Measurements from ENCODE around the gene SPCS2.

SPCS2 gene

GRCh38 chr11:74937696-74938475 lies 11.2 kb upstream of the SPCS2 start:
- no peak overlapping the region for H2AK5ac ChIP-seq (ENCODE audit: low read length)
- no peak overlapping the region for H3K27ac ChIP-seq (ENCODE audit: low read depth, low read length)
- H2BK12ac ChIP-seq (ENCODE audit: low read length), result no peak overlapping the region
- H3K4me2 ChIP-seq (ENCODE audit: low read length), result no peak overlapping the region
- H4K8ac ChIP-seq (ENCODE audit: low read depth, low read length), result no peak overlapping the region
- H3K27me3 ChIP-seq (ENCODE audit: insufficient read depth, low read length), result no peaks in the 10 kb centered on the region
- no peak overlapping the region for H3K4me3 ChIP-seq (ENCODE audit: low read depth, low read length)
- H4K91ac ChIP-seq (ENCODE audit: low read depth, low read length), result no peak overlapping the region
- no peak overlapping the region for H4K12ac ChIP-seq (ENCODE audit: low read depth, low read length)
- H3K4ac ChIP-seq (ENCODE audit: low read depth, low read length), result no peak overlapping the region
- WGBS (ENCODE audit: extremely low coverage, insufficient coverage, insufficient read length), result no CpG with 5 or more reads among the region's 5 CpGs
- no peaks in the 10 kb centered on the region for H3K79me2 ChIP-seq (ENCODE audit: control insufficient read depth, insufficient read depth, low read length, poor library complexity)
- no peak overlapping the region for H2BK5ac ChIP-seq (ENCODE audit: low read depth, low read length, poor library complexity)
- H2BK120ac ChIP-seq (ENCODE audit: insufficient read depth, low read length, poor library complexity), result no peak overlapping the region
- no peak overlapping the region for H3K14ac ChIP-seq (ENCODE audit: low read length)
- H3K9ac ChIP-seq (ENCODE audit: low read length), result no peak overlapping the region
- H3K79me1 ChIP-seq (ENCODE audit: low read length), result no peaks in the 10 kb centered on the region
- no peak overlapping the region for H3K18ac ChIP-seq (ENCODE audit: low read length)
- H2AFZ ChIP-seq (ENCODE audit: insufficient read depth, low read length, poor library complexity), result no peak overlapping the region
- H3K23ac ChIP-seq (ENCODE audit: low read length), result no peak overlapping the region
- H3K4me1 ChIP-seq (ENCODE audit: control insufficient read depth in 1 of 2, insufficient read depth in 2 of 2, low read length in 2 of 2), result no peaks in the 10 kb centered on the region
- H3K9me3 ChIP-seq (ENCODE audit: insufficient read depth, low read depth, low read length), result no peaks in the 10 kb centered on the region
- peaks cover 4 to 8% of the 10 kb centered on the region in 2 experiments for H3K36me3 ChIP-seq (ENCODE audit: control insufficient read depth in 1 of 2, insufficient read depth in 2 of 2, low read length in 2 of 2)
- no peak for DNase-seq

GRCh38 chr11:74941492-74941891 lies 7.6 kb upstream of the SPCS2 start:
- Histone ChIP-seq H3K9ac (ENCODE audit: low read length) (no peak overlapping the region), H2AFZ (ENCODE audit: insufficient read depth, low read length, poor library complexity) (no peak overlapping the region), H3K4me2 (ENCODE audit: low read length) (no peak overlapping the region), H4K8ac (ENCODE audit: low read depth, low read length) (no peak overlapping the region), H2BK5ac (ENCODE audit: low read depth, low read length, poor library complexity) (no peak overlapping the region), H3K36me3 (ENCODE audit: control insufficient read depth in 1 of 2, insufficient read depth in 2 of 2, low read length in 2 of 2) (peaks cover 2 to 3% of the 10 kb centered on the region in 2 experiments), H2BK120ac (ENCODE audit: insufficient read depth, low read length, poor library complexity) (no peak overlapping the region), H3K27me3 (ENCODE audit: insufficient read depth, low read length) (no peaks in the 10 kb centered on the region), H3K23ac (ENCODE audit: low read length) (no peak overlapping the region), H3K79me2 (ENCODE audit: control insufficient read depth, insufficient read depth, low read length, poor library complexity) (no peaks in the 10 kb centered on the region), H3K18ac (ENCODE audit: low read length) (no peak overlapping the region), H2AK5ac (ENCODE audit: low read length) (no peak overlapping the region), H3K4ac (ENCODE audit: low read depth, low read length) (no peak overlapping the region), H3K27ac (ENCODE audit: low read depth, low read length) (no peak overlapping the region), H3K79me1 (ENCODE audit: low read length) (no peaks in the 10 kb centered on the region), H3K4me1 (ENCODE audit: control insufficient read depth in 1 of 2, insufficient read depth in 2 of 2, low read length in 2 of 2) (no peaks in the 10 kb centered on the region), H4K91ac (ENCODE audit: low read depth, low read length) (no peak overlapping the region), H3K9me3 (ENCODE audit: insufficient read depth, low read depth, low read length) (no peaks in the 10 kb centered on the region), H3K4me3 (ENCODE audit: low read depth, low read length) (no peak overlapping the region), H4K12ac (ENCODE audit: low read depth, low read length) (no peak overlapping the region), H2BK12ac (ENCODE audit: low read length) (no peak overlapping the region), H3K14ac (ENCODE audit: low read length) (no peak overlapping the region)
- no peak for DNase-seq

DNA sequence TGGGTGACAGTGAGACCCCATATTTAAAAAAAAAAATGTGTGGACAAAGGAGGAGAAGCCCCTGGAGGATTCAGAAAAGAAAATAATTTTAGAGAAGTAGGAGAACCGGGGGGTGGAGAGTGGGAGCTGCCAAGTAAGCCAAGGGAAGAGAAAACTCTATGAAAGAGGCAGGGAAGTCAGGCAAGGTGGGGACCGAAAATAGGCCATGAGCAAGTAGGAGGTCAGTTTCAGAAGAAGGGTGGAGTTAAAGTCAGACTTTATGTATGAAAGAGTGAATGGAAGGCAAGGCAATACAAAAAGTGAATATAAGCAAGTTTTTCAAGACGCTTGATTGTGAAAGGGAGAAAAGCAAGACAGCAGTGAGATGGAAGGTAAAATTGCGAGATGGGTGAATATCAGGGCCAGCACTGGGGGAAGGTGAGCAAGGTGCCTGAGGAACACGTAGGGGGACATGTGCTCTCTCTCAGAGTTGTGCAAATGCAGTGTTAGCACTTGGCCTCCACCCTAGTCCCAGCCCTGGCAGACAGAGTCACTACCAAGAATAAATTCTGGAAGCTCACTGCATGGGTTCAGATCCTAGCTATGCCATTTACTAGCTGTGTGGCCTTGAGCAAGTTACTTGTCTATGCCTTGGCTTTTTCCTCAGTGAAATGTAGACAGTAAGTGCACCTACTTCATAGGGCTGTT lies 6.8 kb upstream of the SPCS2 start:
- Histone ChIP-seq H3K36me3 (ENCODE audit: control insufficient read depth in 1 of 2, insufficient read depth in 2 of 2, low read length in 2 of 2) (no peaks in the 10 kb centered on the region), H2BK120ac (ENCODE audit: insufficient read depth, low read length, poor library complexity) (no peak overlapping the region), H3K23ac (ENCODE audit: low read length) (no peak overlapping the region), H3K27ac (ENCODE audit: low read depth, low read length) (no peak overlapping the region), H3K9ac (ENCODE audit: low read length) (no peak overlapping the region), H2BK12ac (ENCODE audit: low read length) (no peak overlapping the region), H2AFZ (ENCODE audit: insufficient read depth, low read length, poor library complexity) (no peak overlapping the region), H3K14ac (ENCODE audit: low read length) (no peak overlapping the region), H4K91ac (ENCODE audit: low read depth, low read length) (no peak overlapping the region), H3K4me3 (ENCODE audit: low read depth, low read length) (no peak overlapping the region), H3K27me3 (ENCODE audit: insufficient read depth, low read length) (no peaks in the 10 kb centered on the region), H2AK5ac (ENCODE audit: low read length) (no peak overlapping the region), H3K79me1 (ENCODE audit: low read length) (no peaks in the 10 kb centered on the region), H3K18ac (ENCODE audit: low read length) (no peak overlapping the region), H2BK5ac (ENCODE audit: low read depth, low read length, poor library complexity) (no peak overlapping the region), H3K9me3 (ENCODE audit: insufficient read depth, low read depth, low read length) (no peaks in the 10 kb centered on the region), H4K8ac (ENCODE audit: low read depth, low read length) (no peak overlapping the region), H3K79me2 (ENCODE audit: control insufficient read depth, insufficient read depth, low read length, poor library complexity) (no peaks in the 10 kb centered on the region), H3K4ac (ENCODE audit: low read depth, low read length) (no peak overlapping the region), H3K4me1 (ENCODE audit: control insufficient read depth in 1 of 2, insufficient read depth in 2 of 2, low read length in 2 of 2) (no peaks in the 10 kb centered on the region), H4K12ac (ENCODE audit: low read depth, low read length) (no peak overlapping the region), H3K4me2 (ENCODE audit: low read length) (no peak overlapping the region)
- DNase-seq, result no peak
- WGBS (ENCODE audit: extremely low coverage, insufficient coverage, insufficient read length), result no CpG with 5 or more reads among the region's 5 CpGs

DNA sequence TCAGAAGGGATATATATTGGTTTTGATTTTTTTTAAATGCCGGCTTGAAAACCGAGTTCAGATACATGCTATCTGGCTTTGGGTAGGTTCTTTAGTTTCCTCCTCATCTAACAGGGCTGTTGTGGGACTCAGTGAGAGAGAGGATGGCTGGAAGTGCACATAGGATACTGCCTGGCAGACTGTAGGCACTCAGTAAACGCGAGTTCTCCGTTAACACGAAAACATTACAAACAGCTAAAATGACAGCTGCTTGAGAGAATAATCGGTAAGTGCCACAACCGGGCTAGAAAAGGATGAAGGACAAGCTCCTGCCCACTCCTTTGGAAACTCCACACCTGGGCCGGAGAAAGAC lies 544 bp upstream of the SPCS2 start:
- Histone ChIP-seq H3K36me3 (ENCODE audit: control insufficient read depth in 1 of 2, insufficient read depth in 2 of 2, low read length in 2 of 2) (no peaks in the 10 kb centered on the region), H2BK5ac (ENCODE audit: low read depth, low read length, poor library complexity) (peak overlapping the region; percentile 8), H3K4me2 (ENCODE audit: low read length) (peak overlapping the region; percentile 67), H2BK12ac (ENCODE audit: low read length) (no peak overlapping the region), H3K18ac (ENCODE audit: low read length) (peak overlapping the region; percentile 49), H3K79me1 (ENCODE audit: low read length) (peaks cover 10% of the 10 kb centered on the region), H2BK120ac (ENCODE audit: insufficient read depth, low read length, poor library complexity) (peak overlapping the region; percentile 21), H3K4me1 (ENCODE audit: control insufficient read depth in 1 of 2, insufficient read depth in 2 of 2, low read length in 2 of 2) (peaks cover 0 to 7% of the 10 kb centered on the region in 2 experiments), H3K23ac (ENCODE audit: low read length) (no peak overlapping the region), H3K9ac (ENCODE audit: low read length) (peak overlapping the region; percentile 67), H3K27me3 (ENCODE audit: insufficient read depth, low read length) (no peaks in the 10 kb centered on the region), H3K4me3 (ENCODE audit: low read depth, low read length) (peak overlapping the region; percentile 81), H3K9me3 (ENCODE audit: insufficient read depth, low read depth, low read length) (no peaks in the 10 kb centered on the region), H3K27ac (ENCODE audit: low read depth, low read length) (no peak overlapping the region), H4K91ac (ENCODE audit: low read depth, low read length) (no peak overlapping the region), H2AK5ac (ENCODE audit: low read length) (no peak overlapping the region), H3K79me2 (ENCODE audit: control insufficient read depth, insufficient read depth, low read length, poor library complexity) (peaks cover 15% of the 10 kb centered on the region), H3K4ac (ENCODE audit: low read depth, low read length) (no peak overlapping the region), H2AFZ (ENCODE audit: insufficient read depth, low read length, poor library complexity) (peak overlapping the region; percentile 91), H4K8ac (ENCODE audit: low read depth, low read length) (peak overlapping the region; percentile 92), H4K12ac (ENCODE audit: low read depth, low read length) (peak overlapping the region; percentile 76), H3K14ac (ENCODE audit: low read length) (peak overlapping the region; percentile 85)
- no peak for DNase-seq
- no CpG with 5 or more reads among the region's 9 CpGs for WGBS (ENCODE audit: extremely low coverage, insufficient coverage, insufficient read length)
